NCI-H187 treated with DMSO at 0.1 percent for 48 hours (cell line): ENCODE results near the gene NXPH3.

Experiments
- DNase-seq: peaks from one replicate; lab custom pipeline; 2025; lab: John Stamatoyannopoulos, UW

NXPH3 gene

DNA sequence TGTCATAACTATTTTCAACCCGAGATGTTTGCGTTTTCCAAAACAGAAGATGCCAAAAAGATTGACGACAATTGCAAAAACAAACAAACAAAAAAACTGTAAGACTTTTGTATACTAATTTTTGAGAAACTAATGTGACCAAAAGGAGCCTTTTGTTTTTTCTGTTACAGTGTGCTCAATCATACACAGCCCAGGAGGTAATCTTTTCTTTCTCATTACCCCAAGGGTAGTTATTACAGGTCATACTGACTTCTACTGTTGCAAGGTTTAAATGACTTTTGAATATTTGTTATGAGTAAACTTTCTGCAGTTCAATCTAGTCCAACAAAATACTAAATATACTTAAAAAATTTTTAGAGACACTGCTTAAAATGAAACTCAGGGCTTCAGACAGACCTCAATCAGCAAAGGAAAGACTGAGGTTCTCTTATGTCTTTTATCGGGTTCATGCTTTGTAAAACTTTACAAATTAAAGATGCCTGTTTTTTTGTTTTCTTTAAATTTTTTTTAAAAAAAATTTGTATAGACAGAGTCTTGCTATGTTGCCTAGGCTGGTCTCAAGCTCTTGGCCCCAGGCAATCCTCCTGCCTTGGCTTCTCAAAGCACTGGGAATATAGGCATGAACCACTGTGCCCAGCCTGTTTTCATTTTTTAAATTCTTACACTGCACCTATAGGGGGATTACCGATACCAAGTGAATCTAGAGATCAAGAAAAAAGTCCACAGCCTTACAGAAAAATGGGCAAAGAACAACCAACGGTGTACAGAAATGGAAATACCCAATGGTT is 54.6 kb downstream of the NXPH3 start:
- DNase-seq = no peak

DNA sequence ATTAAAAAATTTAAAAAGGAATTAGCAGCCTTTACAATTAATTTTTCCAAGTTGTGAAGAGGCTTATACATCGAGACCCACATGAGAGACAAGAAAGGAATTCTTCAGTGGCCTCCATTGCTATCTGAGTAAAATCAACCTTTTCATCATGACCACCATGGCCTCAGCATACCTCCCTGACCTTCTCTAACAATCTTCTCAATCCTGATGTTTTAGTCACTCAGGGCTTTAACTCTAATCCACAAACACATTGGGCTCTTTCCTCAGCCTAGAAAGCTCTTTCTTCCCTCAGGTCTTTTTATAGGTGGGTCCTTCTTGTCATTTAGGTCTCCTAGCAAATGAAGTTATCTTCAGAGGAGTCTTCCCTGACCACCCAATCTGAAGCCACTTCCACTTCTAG is 55.8 kb downstream of the NXPH3 start:
- no peak for DNase-seq
